Measurements from ENCODE around the gene INHBB. TPM values are rescaled to one million over a fixed set of nuclear protein-coding genes. Genes with fewer than 3 reads are reported as not detected.

The INHBB gene
- total and polyA plus RNA-seq, 9 of the 15 experiments (the other 6 are each of a cell fraction or from before 2014, with no cell fraction given): not detected

- TF ChIP-seq GTF2F1 (IDR thresholded peaks at IDR 0.05; ENCODE audit: low read depth, low read length) (no peak), CHAMP1 (IDR thresholded peaks at IDR 0.05) (no peak), ZBTB49 (CRISPR knock-in tag; IDR thresholded peaks at IDR 0.05; ENCODE audit: borderline replicate concordance) (no peak), ZNF609 (CRISPR knock-in tag; IDR thresholded peaks at IDR 0.05; ENCODE audit: borderline replicate concordance) (no peak), GABPB1 (CRISPR knock-in tag; IDR thresholded peaks at IDR 0.05) (no peak), NCOA4 (IDR thresholded peaks at IDR 0.05; ENCODE audit: partially characterized antibody) (no peak), HEY1 (CRISPR knock-in tag; IDR thresholded peaks at IDR 0.05; ENCODE audit: borderline replicate concordance) (no peak)
Measured at GRCh38 chr2:120394764-120395163, 48.8 kb downstream of the INHBB start (continued).

Measured in K562 (cell line).